ENCODE measurements around the gene URB2. TPM values are rescaled to one million over a fixed set of nuclear protein-coding genes. Genes with fewer than 3 reads are reported as not detected.

URB2 gene
- total RNA-seq, 2 donors from 2014 or later, result 18.6 to 20.3 TPM

DNA sequence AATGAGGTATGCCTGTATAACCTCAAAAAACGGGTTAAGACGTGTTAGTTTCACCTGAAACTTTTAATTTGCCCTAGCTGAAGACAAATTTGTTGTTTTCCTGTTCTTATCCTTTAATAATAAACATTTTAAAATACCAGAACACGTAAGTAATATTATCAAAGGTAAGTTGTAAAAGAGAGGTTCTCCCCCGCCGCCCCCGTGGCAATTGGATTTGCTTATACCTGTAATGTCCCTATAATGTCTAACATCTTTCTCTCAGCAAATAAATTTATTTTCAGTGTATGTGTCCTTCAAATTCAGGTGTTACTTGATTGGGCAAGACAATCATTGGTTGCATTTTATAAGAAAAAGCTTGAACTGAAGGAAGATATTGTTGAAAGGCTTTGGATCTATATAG is 5.9 kb downstream of the URB2 start:
- Mint-ChIP-seq H3K27me3 (ENCODE audit: insufficient read depth) (no peaks in the 10 kb centered on the region), H3K4me3 (no peak overlapping the region), H3K9me3 (no peaks in the 10 kb centered on the region), H3K36me3 (ENCODE audit: low read depth) (peaks cover 43% of the 10 kb centered on the region), H3K27ac (no peak overlapping the region), H3K4me1 (peaks cover 7% of the 10 kb centered on the region)
- WGBS, 2 experiments (ENCODE audit: insufficient coverage in 1 of 2, insufficient read length in 1 of 2), result 94% methylated on average over 2 to 6 of the region's 6 CpGs
- DNase-seq, result no peak
- H3K4me3 ChIP-seq (ENCODE audit: low read length), result no peak overlapping the region
- no peaks in the 10 kb centered on the region for H3K9me3 ChIP-seq (ENCODE audit: control insufficient read depth, low read length)
- H3K36me3 ChIP-seq (ENCODE audit: control insufficient read depth, insufficient read depth, low read length), result peaks cover 55% of the 10 kb centered on the region
- no peak overlapping the region for H3K9ac ChIP-seq (ENCODE audit: extremely low read depth, low read length, poor library complexity, severe bottlenecking)
- TF ChIP-seq, protein P1, sequence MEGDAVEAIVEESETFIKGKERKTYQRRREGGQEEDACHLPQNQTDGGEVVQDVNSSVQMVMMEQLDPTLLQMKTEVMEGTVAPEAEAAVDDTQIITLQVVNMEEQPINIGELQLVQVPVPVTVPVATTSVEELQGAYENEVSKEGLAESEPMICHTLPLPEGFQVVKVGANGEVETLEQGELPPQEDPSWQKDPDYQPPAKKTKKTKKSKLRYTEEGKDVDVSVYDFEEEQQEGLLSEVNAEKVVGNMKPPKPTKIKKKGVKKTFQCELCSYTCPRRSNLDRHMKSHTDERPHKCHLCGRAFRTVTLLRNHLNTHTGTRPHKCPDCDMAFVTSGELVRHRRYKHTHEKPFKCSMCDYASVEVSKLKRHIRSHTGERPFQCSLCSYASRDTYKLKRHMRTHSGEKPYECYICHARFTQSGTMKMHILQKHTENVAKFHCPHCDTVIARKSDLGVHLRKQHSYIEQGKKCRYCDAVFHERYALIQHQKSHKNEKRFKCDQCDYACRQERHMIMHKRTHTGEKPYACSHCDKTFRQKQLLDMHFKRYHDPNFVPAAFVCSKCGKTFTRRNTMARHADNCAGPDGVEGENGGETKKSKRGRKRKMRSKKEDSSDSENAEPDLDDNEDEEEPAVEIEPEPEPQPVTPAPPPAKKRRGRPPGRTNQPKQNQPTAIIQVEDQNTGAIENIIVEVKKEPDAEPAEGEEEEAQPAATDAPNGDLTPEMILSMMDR (conservative IDR thresholded peaks at IDR 0.05), result no peak
- H3K27ac ChIP-seq (ENCODE audit: low read depth, low read length), result no peak overlapping the region
- H3K27me3 ChIP-seq (ENCODE audit: control insufficient read depth, insufficient read depth, low read length, poor library complexity, severe bottlenecking), result no peaks in the 10 kb centered on the region
- H3K4me1 ChIP-seq (ENCODE audit: control insufficient read depth, insufficient read depth, low read length), result no peaks in the 10 kb centered on the region

DNA sequence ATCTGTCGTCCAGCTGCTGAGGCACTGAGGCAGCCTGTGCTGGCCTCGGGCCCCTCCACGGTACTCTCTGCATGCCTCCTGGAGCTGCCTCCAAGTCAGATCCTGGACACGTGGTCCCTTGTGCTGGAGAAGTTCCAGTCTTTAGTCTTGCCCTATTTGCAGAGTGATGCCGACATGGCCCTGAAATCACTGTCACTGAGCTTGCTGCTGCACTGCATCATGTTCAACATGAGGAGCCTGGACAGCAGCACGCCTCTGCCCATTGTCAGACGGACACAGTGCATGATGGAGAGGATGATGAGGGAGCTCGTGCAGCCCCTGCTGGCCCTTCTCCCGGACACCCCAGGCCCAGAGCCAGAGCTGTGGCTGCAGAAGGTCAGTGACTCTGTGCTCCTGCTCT is 10.0 kb downstream of the URB2 start:
- Mint-ChIP-seq H3K4me1 (no peaks in the 10 kb centered on the region), H3K4me3 (no peak overlapping the region), H3K36me3 (ENCODE audit: low read depth) (peaks cover 60% of the 10 kb centered on the region), H3K9me3 (no peaks in the 10 kb centered on the region), H3K27ac (no peak overlapping the region), H3K27me3 (ENCODE audit: insufficient read depth) (no peaks in the 10 kb centered on the region)
- Histone ChIP-seq H3K9ac (ENCODE audit: extremely low read depth, low read length, poor library complexity, severe bottlenecking) (no peak overlapping the region), H3K4me3 (ENCODE audit: low read length) (no peak overlapping the region), H3K9me3 (ENCODE audit: control insufficient read depth, low read length) (no peaks in the 10 kb centered on the region), H3K4me1 (ENCODE audit: control insufficient read depth, insufficient read depth, low read length) (no peaks in the 10 kb centered on the region), H3K27me3 (ENCODE audit: control insufficient read depth, insufficient read depth, low read length, poor library complexity, severe bottlenecking) (no peaks in the 10 kb centered on the region), H3K27ac (ENCODE audit: low read depth, low read length) (no peak overlapping the region), H3K36me3 (ENCODE audit: control insufficient read depth, insufficient read depth, low read length) (peaks cover 76% of the 10 kb centered on the region)
- 92 to 97% methylated on average over 6 to 9 of the region's 9 CpGs for WGBS, 2 experiments (ENCODE audit: insufficient coverage in 1 of 2, insufficient read length in 1 of 2)
- DNase-seq, result no peak
- TF ChIP-seq, protein P1 (conservative IDR thresholded peaks at IDR 0.05), result no peak

DNA sequence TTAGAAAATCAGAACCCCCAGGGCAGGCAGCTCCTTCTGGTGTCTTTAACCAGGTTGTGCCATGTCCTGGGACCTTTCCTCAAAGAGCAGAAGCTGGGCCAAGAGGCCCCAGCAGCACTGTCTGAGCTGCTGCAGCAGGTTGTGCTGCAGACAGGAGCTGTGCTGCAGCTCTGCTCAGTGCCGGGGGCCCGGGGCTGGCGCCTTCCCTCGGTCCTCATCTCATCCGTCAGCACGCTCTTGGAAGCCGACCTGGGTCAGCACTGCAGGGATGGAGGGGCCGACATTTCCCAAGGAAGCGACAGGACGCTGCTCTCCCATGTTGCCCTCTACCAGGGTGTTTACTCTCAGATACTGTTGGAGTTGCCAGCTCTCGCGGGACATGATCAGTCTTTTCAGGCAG is 11.7 kb downstream of the URB2 start:
- no peak for DNase-seq
- no peak overlapping the region for H3K27ac ChIP-seq (ENCODE audit: low read depth, low read length)
- Mint-ChIP-seq H3K27ac (no peak overlapping the region), H3K27me3 (ENCODE audit: insufficient read depth) (no peaks in the 10 kb centered on the region), H3K36me3 (ENCODE audit: low read depth) (peaks cover 59% of the 10 kb centered on the region), H3K4me3 (no peak overlapping the region), H3K4me1 (no peaks in the 10 kb centered on the region), H3K9me3 (no peaks in the 10 kb centered on the region)
- no peak overlapping the region for H3K4me3 ChIP-seq (ENCODE audit: low read length)
- H3K9ac ChIP-seq (ENCODE audit: extremely low read depth, low read length, poor library complexity, severe bottlenecking), result no peak overlapping the region
- WGBS, 2 experiments (ENCODE audit: insufficient coverage in 1 of 2, insufficient read length in 1 of 2), result 94 to 95% methylated on average over 4 to 12 of the region's 12 CpGs
- H3K36me3 ChIP-seq (ENCODE audit: control insufficient read depth, insufficient read depth, low read length), result peaks cover 65% of the 10 kb centered on the region
- H3K4me1 ChIP-seq (ENCODE audit: control insufficient read depth, insufficient read depth, low read length), result no peaks in the 10 kb centered on the region
- H3K9me3 ChIP-seq (ENCODE audit: control insufficient read depth, low read length), result no peaks in the 10 kb centered on the region
- TF ChIP-seq, protein P1 (conservative IDR thresholded peaks at IDR 0.05), result no peak
- no peaks in the 10 kb centered on the region for H3K27me3 ChIP-seq (ENCODE audit: control insufficient read depth, insufficient read depth, low read length, poor library complexity, severe bottlenecking)

Data from endodermal cell (in vitro differentiated cells).